PC-9 (cell line): ENCODE measurements around the gene AUTS2.

ENCODE experiments used
- EZH2 ChIP-seq: fragments of 200-600 bp; sonication (generic); IDR thresholded peaks from 2 replicates; pipeline ENCODE4 v1.8.0; 2017; ENCODE audit warnings: antibody characterized with exemption, low read depth
- TF ChIP-seq, protein P1 (sequence below): fragments of 200-600 bp; sonication (generic); conservative IDR thresholded peaks from 2 replicates; pipeline ENCODE4 v1.6.1; 2017; ENCODE audit warnings: mixed run types, antibody characterized with exemption, mild to moderate bottlenecking, moderate library complexity

- TF ChIP-seq, protein P1, sequence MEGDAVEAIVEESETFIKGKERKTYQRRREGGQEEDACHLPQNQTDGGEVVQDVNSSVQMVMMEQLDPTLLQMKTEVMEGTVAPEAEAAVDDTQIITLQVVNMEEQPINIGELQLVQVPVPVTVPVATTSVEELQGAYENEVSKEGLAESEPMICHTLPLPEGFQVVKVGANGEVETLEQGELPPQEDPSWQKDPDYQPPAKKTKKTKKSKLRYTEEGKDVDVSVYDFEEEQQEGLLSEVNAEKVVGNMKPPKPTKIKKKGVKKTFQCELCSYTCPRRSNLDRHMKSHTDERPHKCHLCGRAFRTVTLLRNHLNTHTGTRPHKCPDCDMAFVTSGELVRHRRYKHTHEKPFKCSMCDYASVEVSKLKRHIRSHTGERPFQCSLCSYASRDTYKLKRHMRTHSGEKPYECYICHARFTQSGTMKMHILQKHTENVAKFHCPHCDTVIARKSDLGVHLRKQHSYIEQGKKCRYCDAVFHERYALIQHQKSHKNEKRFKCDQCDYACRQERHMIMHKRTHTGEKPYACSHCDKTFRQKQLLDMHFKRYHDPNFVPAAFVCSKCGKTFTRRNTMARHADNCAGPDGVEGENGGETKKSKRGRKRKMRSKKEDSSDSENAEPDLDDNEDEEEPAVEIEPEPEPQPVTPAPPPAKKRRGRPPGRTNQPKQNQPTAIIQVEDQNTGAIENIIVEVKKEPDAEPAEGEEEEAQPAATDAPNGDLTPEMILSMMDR = no peak
- TF ChIP-seq EZH2 = no peak
These were observed 330.3 kb downstream of the AUTS2 start for GRCh38 chr7:69928621-69929020.
